ENCODE measurements around the gene RHBDL2. TPM values are rescaled to one million over a fixed set of nuclear protein-coding genes. Genes with fewer than 3 reads are reported as not detected.
A peak's percentile ranks its signal among the peaks of the same experiment; 100 is the strongest.

RHBDL2 gene
- total and polyA plus RNA-seq, 9 of the 15 experiments (the other 6 are each of a cell fraction or from before 2014, with no cell fraction given): not detected

GRCh38 chr1:38859561-38860453 is 81.8 kb downstream of the RHBDL2 start, which contains the start of gene RRAGC (continued):
- no peak for TF ChIP-seq IRF1 (CRISPR knock-in tag; IDR thresholded peaks at IDR 0.05; ENCODE audit: borderline replicate concordance)
- no peak for TF ChIP-seq MAFK (IDR thresholded peaks at IDR 0.05; ENCODE audit: low read length)
- no peak for TF ChIP-seq ZNF830 (CRISPR knock-in tag; IDR thresholded peaks at IDR 0.05)
- no peak for TF ChIP-seq FOXJ3 (CRISPR knock-in tag; IDR thresholded peaks at IDR 0.05)
- no peak for TF ChIP-seq ESRRB (CRISPR knock-in tag; IDR thresholded peaks at IDR 0.05; ENCODE audit: borderline replicate concordance)
- TF ChIP-seq TBP (optimal IDR thresholded peaks at IDR 0.05; ENCODE audit: low read depth, low read length): peak; percentile 20
- TF ChIP-seq RBBP5 (IDR thresholded peaks at IDR 0.05; ENCODE audit: borderline replicate concordance, insufficient read depth, low read length, poor library complexity, severe bottlenecking): no peak
- TF ChIP-seq ZMIZ1 (IDR thresholded peaks at IDR 0.05; ENCODE audit: low read depth in 2 of 2, low read length in 2 of 2): 0 out of 4 replicates have a peak, but pooled peaks of 1 of the 2 experiments have one; percentile 47
- no peak for TF ChIP-seq POU5F1 (IDR thresholded peaks at IDR 0.05; ENCODE audit: borderline replicate concordance, low read depth, low read length, partially characterized antibody)
- no peak; a peak in 1 of 4 replicates for TF ChIP-seq TBL1XR1 (IDR thresholded peaks at IDR 0.05; ENCODE audit: low read length in 2 of 2)
- TF ChIP-seq KDM5B (IDR thresholded peaks at IDR 0.05; ENCODE audit: insufficient replicate concordance, low read depth, low read length): no peak
- TF ChIP-seq PHTF2 (CRISPR knock-in tag; IDR thresholded peaks at IDR 0.05): no peak
- TF ChIP-seq PCBP1 (IDR thresholded peaks at IDR 0.05; ENCODE audit: low read depth, low read length, poor library complexity, severe bottlenecking): peak; percentile 40
- no peak for TF ChIP-seq NFXL1 (CRISPR knock-in tag; IDR thresholded peaks at IDR 0.05)
- TF ChIP-seq GABPB1 (CRISPR knock-in tag; IDR thresholded peaks at IDR 0.05): peak; percentile 55; the same call in 1 of the 2 replicates
- no peak for TF ChIP-seq BRCA1 (IDR thresholded peaks at IDR 0.05)
- no peak for TF ChIP-seq BRCA1 (CRISPR knock-in tag; IDR thresholded peaks at IDR 0.05)
- no peak for TF ChIP-seq TFAM (CRISPR knock-in tag; conservative IDR thresholded peaks at IDR 0.05)
- TF ChIP-seq KLF16 (IDR thresholded peaks at IDR 0.05): no peak
- peak; percentile 68; the same call in 1 of the 2 replicates for TF ChIP-seq OTX1 (CRISPR knock-in tag; IDR thresholded peaks at IDR 0.05)
- no peak for TF ChIP-seq SRSF9 (IDR thresholded peaks at IDR 0.05; ENCODE audit: borderline replicate concordance, low read depth, low read length)
- TF ChIP-seq ZNF212 (CRISPR knock-in tag; IDR thresholded peaks at IDR 0.05): no peak
- no peak for TF ChIP-seq PTRF (tag; IDR thresholded peaks at IDR 0.05)
- TF ChIP-seq ARHGAP35 (IDR thresholded peaks at IDR 0.05; ENCODE audit: partially characterized antibody): no peak

All from K562 (cell line).